HG02678 (cell line): Measurements from ENCODE around the gene NOS3.

Source experiments
- ATAC-seq: cut with Tn5 transposase; IDR thresholded peaks from one replicate; pipeline ENCODE4 v1.9.1; 2021; ENCODE audit warnings: mild to moderate bottlenecking, moderate library complexity; ENCODE audit not compliant: unreplicated experiment

Gene NOS3

DNA sequence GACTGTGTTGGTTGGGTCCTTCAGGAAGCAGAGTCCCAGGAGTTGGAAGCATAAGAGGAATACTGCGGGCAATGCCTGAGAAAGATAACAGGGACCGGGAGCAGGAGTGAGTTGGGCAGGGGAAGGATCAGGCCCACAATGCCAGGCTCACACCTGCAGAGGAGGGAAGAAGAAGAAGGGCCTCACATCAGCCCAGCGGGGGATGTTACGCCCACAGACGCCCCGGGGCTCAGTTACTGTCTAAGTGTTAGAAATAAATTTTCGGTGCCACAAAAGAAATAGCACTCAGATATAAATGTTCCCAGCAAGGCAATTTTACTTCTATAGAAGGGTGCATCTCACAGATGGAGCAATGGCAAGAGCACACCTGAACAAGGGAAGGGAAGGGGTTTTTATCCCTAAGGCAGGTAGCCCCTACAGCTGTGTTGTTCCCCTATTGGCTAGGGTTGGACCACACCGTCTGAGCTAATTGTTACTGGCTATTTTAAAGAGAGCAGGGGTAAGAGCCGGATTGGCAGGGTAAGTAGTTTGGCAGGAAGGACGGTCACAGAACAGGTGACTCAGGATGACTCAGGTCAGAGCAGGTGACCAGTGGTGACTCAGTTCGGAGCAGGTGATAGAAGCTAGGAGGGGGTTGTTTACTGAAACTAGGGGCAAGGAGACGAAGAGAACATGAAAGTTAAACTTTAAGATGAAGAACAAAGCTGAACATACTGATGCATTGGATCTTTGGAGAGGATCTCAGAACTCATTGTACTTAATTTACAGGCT lies at the start of gene NOS3:
NOS3 (plus strand) TSS at position 602 of the 771 bp plus-strand sequence. CDS start 2,787 bp downstream, outside the sequence.
- no peak for ATAC-seq

DNA sequence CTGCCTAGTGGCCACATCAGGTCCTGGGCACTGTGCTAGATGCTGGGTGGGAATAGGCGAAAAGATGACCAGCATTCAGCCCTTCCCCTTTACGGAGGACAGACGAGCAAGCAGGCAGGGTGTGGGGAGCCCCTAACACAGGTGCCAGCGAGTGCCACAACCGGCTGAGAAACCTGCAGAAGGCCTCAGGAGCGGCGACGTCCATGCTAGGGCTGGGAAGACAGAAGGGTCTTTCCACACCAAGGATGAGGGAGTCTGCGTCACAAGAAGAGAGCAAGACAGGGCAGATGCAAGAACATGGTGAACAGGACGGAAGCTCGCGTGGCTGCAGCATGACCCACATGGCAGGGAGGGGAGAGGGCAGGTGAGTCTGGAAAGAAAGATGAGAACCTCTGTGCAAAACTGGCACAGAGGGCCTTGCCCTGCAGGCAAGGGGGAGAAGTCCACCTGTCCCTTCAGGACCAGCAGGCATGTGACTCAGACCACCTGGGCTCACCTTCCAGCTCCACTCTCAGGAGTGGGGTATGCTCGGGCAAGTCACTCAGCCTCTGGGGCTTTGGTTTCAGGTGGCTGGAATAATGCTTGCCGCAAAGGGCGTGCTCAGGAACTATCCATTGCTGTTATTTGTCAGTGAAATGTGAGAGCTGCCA lies 49.3 kb upstream of the NOS3 start:
- no peak for ATAC-seq

DNA sequence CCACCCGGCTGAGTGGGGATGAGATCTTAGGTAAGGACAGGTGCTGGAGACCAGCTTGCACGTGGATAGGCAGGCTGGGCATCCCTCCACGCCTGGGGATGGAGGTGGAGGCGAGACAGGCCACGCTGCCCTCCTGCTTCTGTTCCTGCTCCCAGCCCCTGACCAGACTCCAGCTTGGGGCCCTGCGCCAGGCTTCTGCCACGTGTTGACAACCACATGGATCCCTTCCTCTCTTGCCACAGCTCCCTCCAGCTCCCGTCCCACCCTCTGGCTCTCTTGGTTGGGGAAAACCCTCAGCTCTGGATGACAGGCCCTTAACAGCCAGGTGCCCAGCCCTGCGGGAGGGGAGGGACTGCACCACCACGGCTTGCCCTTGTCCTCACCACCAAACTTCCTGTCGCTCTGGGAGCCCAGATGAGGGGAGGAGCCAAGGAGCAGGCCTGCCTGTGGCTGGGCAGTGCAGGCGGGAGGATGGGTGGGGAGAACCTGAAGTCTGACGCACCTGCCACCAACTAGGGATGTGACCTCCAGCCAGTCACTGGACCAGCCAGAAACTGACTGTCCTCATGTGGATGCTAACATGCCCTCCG lies 48.7 kb upstream of the NOS3 start:
- ATAC-seq = no peak

DNA sequence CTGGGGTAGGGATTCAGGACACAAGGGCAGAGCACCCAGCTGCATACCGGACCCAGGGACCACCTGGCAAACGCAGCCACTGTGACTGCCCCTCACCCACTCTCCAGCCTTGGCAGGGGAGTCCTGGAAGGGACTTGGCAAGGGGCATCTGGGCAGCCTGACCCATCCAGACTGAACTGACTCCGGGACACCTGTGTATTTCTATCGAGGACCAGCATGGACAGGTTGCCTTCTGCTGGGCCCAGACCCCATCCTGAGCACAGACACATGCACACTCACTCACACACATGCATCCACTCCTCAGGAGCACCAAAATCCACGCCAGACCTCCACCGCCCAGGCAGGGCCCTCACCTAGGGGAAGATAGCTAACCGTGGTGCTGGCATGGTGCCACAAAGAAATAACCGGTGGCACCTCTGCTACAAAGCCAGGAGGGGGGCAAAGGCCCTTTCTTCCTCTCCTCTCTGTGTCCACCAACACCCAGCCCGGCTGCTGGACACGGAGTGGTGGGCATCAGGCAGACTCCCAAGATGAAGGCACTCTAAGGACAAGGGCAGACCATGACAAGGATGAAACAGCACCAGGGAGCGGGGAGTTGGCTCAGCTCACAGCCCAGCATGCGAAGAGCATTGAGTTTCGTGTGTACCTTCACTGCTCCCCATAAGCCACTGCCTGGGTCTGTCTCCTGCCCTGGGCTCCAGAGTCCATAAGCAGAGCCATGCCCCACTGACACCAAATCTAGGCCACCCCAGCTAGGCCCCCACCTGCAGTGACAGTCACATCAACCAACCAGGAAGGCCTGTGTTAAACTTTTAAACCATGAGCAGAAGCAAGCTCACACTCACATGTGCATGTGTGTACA lies 48.0 kb upstream of the NOS3 start:
- ATAC-seq = no peak

DNA sequence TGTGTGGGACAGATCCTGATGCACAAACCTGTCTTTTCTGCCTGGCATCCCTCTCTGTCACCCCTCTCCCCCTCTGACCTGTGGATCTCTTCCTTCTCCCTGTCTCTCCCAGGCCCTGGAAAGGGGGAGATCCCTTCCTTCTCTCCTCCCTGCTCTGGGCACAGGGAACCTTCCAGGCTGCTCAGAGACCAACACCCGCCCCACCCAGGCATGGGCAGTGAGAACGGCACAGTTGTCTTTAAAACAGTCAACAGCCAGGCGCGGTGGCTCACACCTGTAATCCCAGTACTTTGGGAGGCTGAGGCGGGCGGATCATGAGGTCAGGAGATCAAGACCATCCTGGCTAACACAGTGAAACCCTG lies 47.4 kb upstream of the NOS3 start:
- no peak for ATAC-seq

DNA sequence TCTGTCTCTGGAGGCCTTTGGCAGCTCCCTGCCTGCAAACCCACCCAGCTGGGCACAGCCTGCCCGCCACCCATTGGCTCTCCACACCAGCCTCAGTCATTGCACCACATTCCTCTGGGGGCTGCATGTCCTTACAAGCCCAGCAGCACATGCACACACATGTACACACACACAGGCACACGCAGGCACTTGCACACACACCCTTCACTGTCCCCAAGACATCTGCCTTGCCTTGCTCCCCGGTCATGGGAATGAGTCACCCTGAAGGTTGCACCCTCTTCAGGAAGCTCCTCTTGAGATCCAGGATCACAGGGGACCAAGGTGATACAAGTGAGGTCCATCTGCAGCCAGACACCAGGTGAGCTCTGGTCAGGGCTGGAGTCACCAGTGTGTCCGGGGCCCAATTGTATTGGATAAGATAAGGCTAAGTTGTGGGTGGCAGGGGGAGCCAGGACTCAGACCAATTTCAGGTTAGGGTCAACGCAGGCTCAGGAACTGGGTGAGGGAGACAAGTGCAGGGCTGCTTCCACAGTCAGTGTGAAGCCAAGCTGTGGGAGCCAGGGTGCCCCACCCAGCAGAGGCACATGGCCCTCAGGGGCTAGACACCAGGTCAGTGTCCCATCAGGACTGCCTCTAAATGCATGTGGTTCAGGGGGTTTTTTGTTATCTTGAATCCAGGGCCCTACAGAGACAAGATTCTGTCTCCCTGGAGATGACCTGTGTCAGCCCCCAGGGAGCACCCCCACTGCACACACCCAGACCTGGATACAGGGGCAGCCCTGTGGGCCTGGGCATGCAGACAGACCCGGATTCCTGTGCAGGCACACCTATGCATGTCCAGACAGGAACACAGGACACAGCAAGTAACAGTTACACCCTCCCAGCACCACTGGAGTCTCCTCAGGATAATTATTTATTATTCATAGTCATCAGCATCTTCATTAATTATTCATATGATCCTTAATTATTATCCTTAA lies 46.5 kb upstream of the NOS3 start:
- no peak for ATAC-seq

DNA sequence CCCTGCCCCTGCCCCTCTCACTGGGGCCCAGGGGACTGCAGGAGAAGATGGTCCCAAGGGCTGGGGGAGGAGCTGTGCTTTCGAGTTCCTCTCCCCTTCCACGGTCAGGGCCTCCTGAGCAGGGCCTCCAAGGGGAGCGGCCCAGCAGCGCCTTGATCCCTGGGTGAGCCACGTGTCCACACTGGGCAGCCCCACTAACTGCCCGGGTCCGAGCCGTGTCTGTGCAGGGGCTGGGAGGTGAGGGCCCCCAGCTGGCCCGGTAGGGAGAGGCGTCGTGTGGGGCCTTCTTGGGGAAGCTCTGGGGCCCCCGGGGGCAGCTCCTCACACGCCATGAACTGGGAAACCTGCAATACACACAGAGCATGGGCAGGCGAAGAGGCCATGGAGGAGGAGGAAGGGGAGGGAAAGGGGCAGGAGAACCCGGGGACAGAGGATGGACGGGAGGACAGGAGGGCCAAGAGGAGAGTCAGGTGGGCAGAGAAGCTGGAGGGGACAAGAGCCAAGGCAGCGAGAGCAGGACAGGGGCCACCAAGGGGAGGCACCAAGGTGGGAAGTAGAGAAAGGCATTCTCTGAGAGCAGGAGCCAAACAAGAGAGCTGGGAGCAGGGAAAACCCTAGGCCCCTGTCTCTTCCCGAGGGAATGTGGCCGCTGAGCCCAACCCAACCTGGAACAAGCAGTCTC lies 45.5 kb upstream of the NOS3 start:
- ATAC-seq = no peak

DNA sequence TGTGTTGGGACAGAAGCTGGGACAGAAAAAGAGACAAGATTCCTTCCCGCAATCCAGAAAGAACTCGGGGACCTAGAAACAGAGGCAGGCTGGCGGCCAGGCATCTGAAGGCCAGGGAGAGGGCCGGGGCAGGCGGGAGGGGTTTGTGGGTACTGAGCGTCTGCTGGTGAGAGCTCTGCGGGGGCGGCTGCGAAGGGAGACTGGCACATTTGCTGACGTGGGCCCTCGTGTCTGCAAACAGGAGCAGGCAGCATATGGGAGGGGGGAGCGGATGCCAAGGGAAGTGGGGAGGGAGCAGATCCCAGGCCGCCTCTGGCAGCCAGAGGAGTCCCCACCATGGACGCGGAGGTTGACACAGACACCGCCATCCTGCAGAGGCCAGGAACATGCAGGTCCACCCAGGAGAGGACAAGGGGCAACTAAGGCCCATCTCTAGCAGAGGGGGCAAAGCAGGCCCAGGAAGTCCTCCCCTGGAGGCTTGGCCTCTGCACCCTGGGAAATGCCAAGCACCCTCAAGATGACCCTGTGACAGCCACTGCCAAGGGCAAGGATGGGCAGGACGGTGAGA lies 44.9 kb upstream of the NOS3 start:
- ATAC-seq = no peak

DNA sequence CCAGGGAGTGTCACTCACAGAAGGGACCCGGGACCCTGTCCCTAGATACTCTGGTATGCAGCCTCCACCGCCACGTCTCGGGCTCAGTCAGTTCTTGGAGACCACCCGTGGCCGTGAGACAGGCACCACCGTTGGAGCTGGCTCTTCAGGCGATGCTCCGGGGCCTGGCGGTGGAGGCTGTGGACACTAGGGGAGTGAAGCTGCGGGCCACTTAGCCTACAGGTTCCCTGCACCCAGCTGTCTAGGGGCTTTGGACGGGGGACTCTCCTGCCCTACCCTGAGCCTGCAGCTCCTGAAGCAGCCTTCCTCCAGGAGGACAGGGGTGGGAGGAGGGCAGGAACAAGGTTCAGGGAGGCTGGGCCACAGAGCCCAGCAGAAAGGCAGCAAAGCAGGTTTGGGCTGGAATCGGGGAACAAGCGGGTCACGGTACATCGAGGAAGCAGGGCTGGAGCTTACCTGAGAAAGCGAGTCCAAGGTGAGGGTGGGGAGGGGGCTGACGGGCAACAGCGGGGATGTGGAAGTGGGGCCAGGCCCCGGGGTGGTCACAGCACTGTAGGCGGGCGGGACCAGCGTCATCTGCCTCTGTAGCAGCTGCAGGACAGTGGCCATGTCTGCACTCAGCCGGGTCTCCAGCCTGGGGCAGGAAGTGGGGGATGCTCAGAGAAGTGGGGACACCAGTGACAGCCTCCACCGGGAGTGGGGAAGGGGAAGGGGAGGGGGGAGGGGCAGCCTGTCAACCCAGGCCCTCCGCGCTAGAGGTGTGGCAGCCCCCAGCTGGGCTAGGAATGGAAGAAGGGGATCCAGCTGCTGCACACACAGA lies 44.2 kb upstream of the NOS3 start:
- no peak for ATAC-seq

DNA sequence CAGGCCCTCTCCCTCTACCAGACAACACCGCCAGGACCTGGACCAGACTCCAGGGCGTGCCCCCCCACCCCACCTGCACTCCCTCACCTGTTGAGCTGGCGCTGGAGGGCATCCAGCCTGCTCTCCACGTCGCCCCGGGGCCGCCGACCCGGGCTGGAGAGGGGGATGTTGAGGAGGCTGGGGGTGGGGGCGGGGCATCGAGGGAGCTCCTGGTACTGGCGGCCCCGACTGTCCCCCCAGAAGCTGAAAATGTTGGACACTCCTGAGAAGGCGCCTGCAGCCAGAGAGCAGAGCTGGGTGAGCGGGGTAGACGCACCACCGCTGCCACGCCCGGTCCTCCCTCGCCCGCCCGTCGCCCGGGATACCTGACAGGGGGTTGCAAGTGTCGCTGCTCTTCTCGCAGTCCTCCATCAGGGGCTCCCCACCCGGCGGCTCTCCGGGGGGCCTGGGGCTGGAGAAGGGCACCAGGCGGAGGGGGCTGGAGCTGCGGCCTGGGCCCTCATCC lies 43.5 kb upstream of the NOS3 start:
- ATAC-seq = no peak

DNA sequence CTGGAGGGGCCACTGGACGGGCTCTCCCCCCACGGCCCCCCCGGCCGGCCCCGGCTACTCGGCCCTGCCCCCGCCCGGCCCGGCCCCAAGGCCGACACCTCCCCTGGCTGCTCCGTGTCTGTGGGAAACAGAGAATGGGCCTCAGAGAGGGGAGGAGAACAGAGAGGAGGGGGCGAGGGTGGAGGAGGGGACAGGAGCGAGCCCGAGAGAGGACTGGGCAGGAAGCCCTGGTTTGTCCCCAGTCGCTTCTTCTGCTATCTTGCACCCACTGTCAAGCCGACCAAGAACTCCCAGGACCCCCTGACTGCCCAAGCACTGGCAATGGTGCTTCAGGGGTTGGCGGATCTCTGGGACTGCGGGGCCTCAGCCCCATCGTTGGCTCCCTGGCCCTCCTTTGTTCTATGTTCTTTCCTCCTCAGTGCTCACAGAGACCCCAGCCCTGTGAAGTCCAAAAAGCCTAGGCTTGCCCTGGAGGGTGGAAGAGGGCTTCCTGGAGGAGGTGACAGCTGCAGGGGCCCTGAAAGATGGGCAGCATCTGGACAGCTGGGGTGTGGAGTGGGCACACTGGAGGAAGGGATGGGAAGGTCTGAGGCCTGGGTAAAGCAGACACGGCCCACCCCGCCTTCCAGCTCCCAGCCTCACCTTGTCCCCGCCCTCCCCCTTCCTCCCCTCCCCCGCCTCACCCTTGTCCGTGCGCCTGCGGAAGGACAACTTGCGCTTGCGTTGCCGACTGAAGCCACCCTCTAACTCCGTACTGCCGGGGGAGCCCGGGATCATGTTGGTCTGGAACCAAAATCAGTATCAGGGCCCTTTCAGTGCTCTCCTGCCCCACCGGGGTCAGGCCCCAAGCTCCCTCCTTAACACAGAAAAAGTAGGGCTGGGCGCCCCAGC lies 42.8 kb upstream of the NOS3 start:
- ATAC-seq = no peak

DNA sequence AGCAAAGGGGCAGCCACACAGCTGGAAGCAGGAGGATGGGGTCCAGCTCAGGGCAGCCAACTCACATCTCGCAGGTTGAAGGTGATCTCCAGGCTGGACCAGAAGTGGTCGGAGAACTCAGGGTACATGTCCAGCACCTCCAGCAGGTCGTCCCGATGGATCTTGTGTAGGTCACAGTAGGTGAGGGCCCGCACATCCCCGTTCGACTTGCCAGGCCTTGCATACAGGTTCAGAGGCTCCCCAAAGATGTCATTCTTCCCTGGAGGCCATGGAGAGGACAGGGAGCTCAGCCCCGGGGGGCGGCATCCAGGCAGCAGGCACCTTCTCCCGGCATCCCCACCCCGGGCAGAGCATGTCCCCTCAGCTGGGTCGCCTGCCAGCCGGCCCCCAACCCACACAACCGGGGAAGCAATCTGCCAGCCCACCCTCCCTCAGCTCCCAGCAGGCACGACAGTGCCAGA lies 42.0 kb upstream of the NOS3 start:
- no peak for ATAC-seq

DNA sequence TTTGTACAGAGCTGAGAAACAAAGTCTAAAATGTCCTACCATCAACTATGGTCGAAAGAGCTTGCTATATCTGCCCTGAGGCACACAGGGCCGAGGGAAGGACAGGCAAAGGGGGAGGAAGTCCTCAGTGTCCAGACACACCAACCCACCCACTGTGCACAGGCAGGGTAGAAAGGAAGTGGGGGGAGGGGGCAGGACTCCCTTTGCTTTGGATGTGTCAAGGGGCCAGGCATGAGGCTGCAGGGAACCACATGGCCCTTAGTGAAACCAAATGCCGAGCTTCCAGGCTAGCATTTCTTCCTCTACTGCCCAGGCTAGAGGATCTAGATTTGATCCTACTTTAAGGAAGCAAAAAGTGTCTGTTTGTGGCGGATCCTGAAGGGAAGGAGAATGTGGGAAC lies 41.3 kb upstream of the NOS3 start:
- no peak for ATAC-seq

DNA sequence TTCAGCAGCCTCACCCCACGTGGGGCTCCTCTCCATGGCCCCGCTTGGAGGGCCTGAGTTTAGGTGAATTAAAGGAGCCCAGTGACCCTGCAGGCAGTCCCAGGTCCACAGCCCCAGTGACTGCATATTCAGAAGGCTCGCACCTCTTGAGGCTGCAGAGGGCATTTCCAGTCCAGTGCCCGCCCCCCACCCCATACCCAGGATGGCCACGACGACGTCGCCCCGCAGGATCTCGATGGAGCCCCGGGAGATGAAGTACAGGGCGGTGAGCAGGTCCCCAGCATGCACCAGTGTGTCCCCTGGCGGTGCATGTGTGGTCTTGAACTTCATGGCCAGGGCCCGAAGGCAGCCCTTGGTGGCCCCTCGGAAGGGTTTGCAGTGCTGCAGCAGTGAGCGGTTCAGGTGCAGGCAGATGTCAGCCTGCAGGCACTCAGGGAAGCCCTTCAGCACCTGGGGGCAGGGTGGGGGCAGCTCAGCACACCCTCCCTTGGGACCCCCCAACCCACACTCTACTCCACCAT lies 40.8 kb upstream of the NOS3 start:
- ATAC-seq = no peak

DNA sequence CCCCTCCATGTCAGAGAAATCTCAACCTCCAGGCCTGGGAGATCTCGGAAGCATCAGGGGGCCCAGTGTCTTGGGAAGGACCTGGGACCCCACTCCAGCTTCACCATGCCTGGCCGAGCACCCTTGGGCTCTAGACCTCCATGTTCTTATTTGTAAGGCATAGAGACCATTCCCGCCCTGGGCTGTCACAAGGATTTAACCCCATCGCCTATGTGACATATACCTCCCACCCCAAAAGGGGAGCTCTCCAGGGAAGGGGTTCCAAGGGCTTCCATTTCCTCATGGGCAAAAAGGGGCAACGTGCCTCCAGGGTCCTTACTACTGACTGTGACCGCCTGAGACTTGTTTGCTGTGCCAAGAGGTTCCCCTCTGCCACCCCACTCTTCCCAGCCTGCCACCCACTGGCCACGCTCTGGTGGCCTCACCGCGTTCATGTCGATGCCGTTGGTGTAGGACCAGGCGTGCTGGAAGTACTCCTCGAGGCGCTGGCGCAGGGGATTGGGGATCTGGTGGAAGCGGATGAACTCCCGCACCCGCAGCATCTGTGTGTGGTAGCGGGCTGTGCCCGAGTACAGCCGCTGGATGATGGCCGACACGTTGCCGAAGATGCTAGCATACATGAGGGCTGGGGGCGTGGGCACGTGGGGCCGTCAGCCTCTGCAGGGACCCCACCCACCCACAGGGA lies 40.2 kb upstream of the NOS3 start:
- no peak for ATAC-seq

DNA sequence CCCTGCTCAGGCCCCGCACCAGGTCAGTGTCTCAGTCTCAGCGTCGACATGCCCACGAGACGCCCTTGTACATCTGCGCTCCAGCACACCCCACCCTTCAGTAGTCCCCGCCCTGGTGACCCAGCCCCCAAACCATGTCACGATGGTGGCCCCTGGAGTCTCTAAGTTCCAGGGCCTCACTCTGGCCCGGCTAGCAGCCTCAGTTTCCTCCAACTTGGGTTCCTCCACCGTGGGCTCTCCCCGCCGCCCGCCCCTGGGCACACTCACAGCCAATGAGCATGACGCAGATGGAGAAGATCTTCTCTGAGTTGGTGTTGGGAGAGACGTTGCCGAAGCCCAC lies 39.7 kb upstream of the NOS3 start:
- no peak for ATAC-seq
